Stomach (tissue), 9 donors: ENCODE results near the gene HAX1. TPM values are rescaled to one million over a fixed set of nuclear protein-coding genes. Genes with fewer than 3 reads are reported as not detected.
"Not testable (repeated sequence)": the region's sequence is repeated elsewhere in the genome, so short reads cannot be mapped to it uniquely, and the experiment has no call there.

Experiments used
- DNase-seq, 2 donors: peaks; one replicate each; pipeline versions ENCODE4 v3.0.0 to v3.0.0-alpha.2; 2013 to 2019
- H3K27ac ChIP-seq, 5 donors: fragments of 200-600 bp in 4 of 5; sonication (generic) in 4 of 5; one replicate each; pipeline ENCODE4 v1.5.1; 2013 to 2019; ENCODE audit warnings: mild to moderate bottlenecking in 1 of 5, moderate library complexity in 1 of 5
- H3K27me3 ChIP-seq, 3 donors: fragments of 200-600 bp; sonication (generic); one replicate each; pipeline ENCODE4 v1.5.1; 2017 to 2019; ENCODE audit warnings: mixed run types in 1 of 3
- H3K36me3 ChIP-seq, 4 donors: fragments of 200-600 bp; sonication (generic); 1 replicate in 3 of 4; 2 replicates in 1 of 4; pipeline ENCODE4 v1.5.1; 2016 to 2019
- H3K4me1 ChIP-seq, 4 donors: fragments of 200-600 bp; sonication (generic); one replicate each; pipeline ENCODE4 v1.5.1; 2016 to 2019
- H3K4me3 ChIP-seq, 4 donors: fragments of 200-600 bp; sonication (generic) in 3 of 4; one replicate each; pipeline ENCODE4 v1.5.1; 2016 to 2019; ENCODE audit warnings: mild to moderate bottlenecking in 1 of 4
- H3K9me3 ChIP-seq, 4 donors: fragments of 200-600 bp; sonication (generic); one replicate each; pipeline ENCODE4 v1.5.1; 2016 to 2019
- CTCF ChIP-seq, 7 experiments: fragments of 450-650 bp in 4 of 7; fragments of 200-600 bp in 3 of 7; sonication (generic) in 3 of 7; IDR thresholded peaks; one replicate each; pipeline ENCODE4 v1.5.1; 2016 to 2019; ENCODE audit warnings: antibody characterized with exemption in 7 of 7, control low read depth in 2 of 7, mild to moderate bottlenecking in 1 of 7
- EP300 ChIP-seq: sonication (generic); formaldehyde crosslinking; IDR thresholded peaks from one replicate; pipeline ENCODE4 v1.6.1; 2017; ENCODE audit warnings: antibody characterized with exemption
- POLR2A ChIP-seq, 4 donors: fragments of 450-650 bp; IDR thresholded peaks; one replicate each; pipeline ENCODE4 v1.6.1; 2016; ENCODE audit warnings: antibody characterized with exemption in 4 of 4, control low read depth in 2 of 4, mild to moderate bottlenecking in 1 of 4, moderate library complexity in 1 of 4
- POLR2AphosphoS5 ChIP-seq, 3 donors: sonication (generic); formaldehyde crosslinking; IDR thresholded peaks; one replicate each; pipeline ENCODE4 v1.6.1; 2016; ENCODE audit warnings: antibody characterized with exemption in 3 of 3
- WGBS, 5 donors: extraction: QIAGEN DNeasy Blood & Tissue Kit in 3 of 5; methylation state at CpG; one replicate each; pipeline versions ENCODE4 v1.1.5 to v1.1.7; 2013 to 2018; 5-methylcytosine and 5-hydroxymethylcytosine counted together
- intact Hi-C: fragments of 100-400 bp; cut with DNase I; formaldehyde crosslinking; loops from one replicate; pipeline ENCODE4 v1.15.1; 2023; ENCODE audit warnings: low total_unique reads
- polyA plus RNA-seq, 3 donors: library from polyadenylated mRNA; stranded (reverse); fragments of 200-250 nt; gene quantifications; one replicate each; pipeline ENCODE4 v1.2.3, GENCODE V29; 2013
- total RNA-seq, 5 donors: library from RNA; depleted of rRNA; stranded (reverse); fragments of >200 nt; gene quantifications; one replicate each; pipeline versions ENCODE4 v1.1.0 to v1.2.3, GENCODE V29; 2014 to 2016
- donor health status: healthy with polysubstance abuse.
- donor health status: Bipolar disorder and iron deficiency.
- donor health status: healthy.

HAX1 gene
- total and polyA plus RNA-seq, 8 donors: 36.2 to 167 (median 83.3) TPM

GRCh38 chr1:154320882-154321608 is 48.6 kb downstream of the HAX1 start, which contains the start of gene AQP10:
Gene AQP10 (plus strand): TSS chr1:154321093. CDS start chr1:154321156, 63 bp downstream.
- Histone ChIP-seq H3K27ac (peak within 1 kb of the TSS in 2 of 5 donors; percentile 42 to 58), H3K4me3 (no peak within 1 kb of the TSS), H3K27me3 (peaks cover 0 to 17% (median 9%) of the 10 kb centered on the region in 3 donors), H3K36me3 (no peaks in the 10 kb centered on the region), H3K4me1 (peaks cover 13 to 24% (median 19%) of the 10 kb centered on the region in 4 donors), H3K9me3 (peaks cover 0 to 11% (median 10%) of the 10 kb centered on the region in 4 donors)
- WGBS, 5 donors: 13 to 23% (median 16%) methylated on average over 9 of the region's 9 CpGs
- peak in 1 of 3 donors; percentile 36 for TF ChIP-seq POLR2AphosphoS5 (IDR thresholded peaks at IDR 0.05)
- TF ChIP-seq EP300: no peak
- DNase-seq: peak; percentile 43 to 85
- intact Hi-C loops: no loop called here

DNA sequence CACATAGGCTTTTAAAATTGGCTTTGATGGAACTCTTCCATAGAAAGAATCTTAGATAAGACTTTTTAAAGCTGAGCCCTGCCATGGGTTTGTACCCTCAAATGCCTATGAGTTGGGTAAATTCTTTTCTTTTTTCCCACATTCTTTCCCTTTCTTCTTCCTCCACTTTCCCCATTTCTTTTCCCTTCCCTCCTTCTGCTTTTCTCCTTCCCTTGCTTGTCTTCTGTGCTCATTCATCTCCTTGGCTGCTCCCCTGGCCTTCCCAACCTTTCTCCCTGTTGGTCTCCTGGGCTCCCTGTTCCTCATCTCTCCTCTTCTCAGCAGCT is 49.1 kb downstream of the HAX1 start:
- H3K4me1 ChIP-seq: peaks cover 15 to 30% (median 23%) of the 10 kb centered on the region in 4 donors
- H3K36me3 ChIP-seq, H3K27ac ChIP-seq, H3K4me3 ChIP-seq, H3K9me3 ChIP-seq, intact Hi-C loops, DNase-seq: not testable (repeated sequence)
- H3K27me3 ChIP-seq: peaks cover 0 to 22% (median 9%) of the 10 kb centered on the region in 3 donors

DNA sequence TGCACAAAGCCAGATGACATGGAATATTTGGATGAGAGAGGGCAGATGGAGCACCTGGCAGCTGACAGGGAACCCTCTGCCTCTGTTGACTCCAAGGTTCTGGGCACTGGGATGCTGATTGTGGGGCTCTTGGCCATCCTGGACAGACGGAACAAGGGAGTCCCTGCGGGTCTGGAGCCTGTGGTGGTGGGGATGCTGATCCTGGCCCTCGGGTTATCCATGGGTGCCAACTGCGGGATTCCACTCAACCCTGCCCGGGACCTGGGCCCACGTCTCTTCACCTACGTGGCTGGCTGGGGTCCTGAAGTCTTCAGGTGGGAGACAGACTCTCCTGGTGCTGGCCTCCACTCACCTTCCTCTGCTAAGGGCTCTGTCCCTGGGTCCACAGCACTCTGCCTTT is 51.1 kb downstream of the HAX1 start:
- 79 to 92% (median 89%) methylated on average over 6 to 7 of the region's 7 CpGs for WGBS, 5 donors

DNA sequence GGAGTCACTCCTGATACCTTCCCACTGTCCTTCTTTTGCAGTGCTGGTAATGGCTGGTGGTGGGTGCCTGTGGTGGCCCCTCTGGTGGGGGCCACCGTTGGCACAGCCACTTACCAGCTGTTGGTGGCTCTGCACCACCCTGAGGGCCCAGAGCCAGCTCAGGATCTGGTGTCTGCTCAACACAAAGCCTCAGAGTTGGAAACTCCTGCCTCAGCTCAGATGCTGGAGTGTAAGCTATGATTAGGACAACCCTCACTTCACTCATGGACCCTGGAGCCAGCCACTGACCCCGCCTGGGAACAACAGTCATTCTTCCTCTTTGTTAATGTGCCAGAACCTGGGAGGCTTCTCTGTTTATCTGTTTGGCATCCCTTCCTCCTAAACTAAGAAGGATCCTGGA is 51.8 kb downstream of the HAX1 start:
- Histone ChIP-seq H3K27ac (peak overlapping the region in 4 of 5 donors; percentile 89 to 98 (median 90)), H3K4me3 (peak overlapping the region in 3 of 4 donors; percentile 63 to 83 (median 64)), H3K4me1 (peaks cover 39 to 53% (median 48%) of the 10 kb centered on the region in 4 donors), H3K27me3 (peaks cover 0 to 31% (median 13%) of the 10 kb centered on the region in 3 donors), H3K9me3 (no peaks in the 10 kb centered on the region), H3K36me3 (no peaks in the 10 kb centered on the region)
- WGBS, 5 donors: 62 to 75% (median 67%) methylated on average over 1 to 2 of the region's 2 CpGs
- TF ChIP-seq EP300 (no peak), CTCF (IDR thresholded peaks at IDR 0.05) (no peak), POLR2A (IDR thresholded peaks at IDR 0.05) (no peak), POLR2AphosphoS5 (IDR thresholded peaks at IDR 0.05) (no peak)
- intact Hi-C loops: no loop called here
- DNase-seq: no peak

More for the DNA sequence above, 51.1 kb downstream of the HAX1 start:
- H3K4me1 ChIP-seq: peaks cover 33 to 47% (median 42%) of the 10 kb centered on the region in 4 donors
- H3K9me3 ChIP-seq: no peaks in the 10 kb centered on the region
- no peak overlapping the region for H3K4me3 ChIP-seq
- H3K27ac ChIP-seq: no peak overlapping the region
- H3K27me3 ChIP-seq: peaks cover 0 to 27% (median 13%) of the 10 kb centered on the region in 3 donors
- H3K36me3 ChIP-seq: no peaks in the 10 kb centered on the region
- intact Hi-C loops: no loop called here
- TF ChIP-seq POLR2AphosphoS5 (IDR thresholded peaks at IDR 0.05): no peak
- no peak for TF ChIP-seq EP300
- no peak for TF ChIP-seq CTCF (IDR thresholded peaks at IDR 0.05)
- TF ChIP-seq POLR2A (IDR thresholded peaks at IDR 0.05): no peak
- DNase-seq: no peak

- Histone ChIP-seq H3K36me3 (peaks cover 0 to 3% (median 0%) of the 10 kb centered on the region in 4 donors), H3K4me1 (peaks cover 44 to 60% (median 55%) of the 10 kb centered on the region in 4 donors), H3K4me3 (peak within 1 kb of the TSS; percentile 63 to 83 (median 72)), H3K27ac (peak within 1 kb of the TSS; percentile 69 to 98 (median 90)), H3K9me3 (no peaks in the 10 kb centered on the region), H3K27me3 (peaks cover 0 to 31% (median 13%) of the 10 kb centered on the region in 3 donors)
- intact Hi-C loops: no loop called here
- 0 to 1% (median 1%) methylated on average over 44 to 56 of the region's 56 CpGs for WGBS, 5 donors
- peak in 5 of 7 experiments; percentile 72 to 95 (median 88) for TF ChIP-seq CTCF (IDR thresholded peaks at IDR 0.05)
- no peak for TF ChIP-seq EP300
- TF ChIP-seq POLR2AphosphoS5 (IDR thresholded peaks at IDR 0.05): peak in 2 of 3 donors; percentile 13 to 19
- no peak for TF ChIP-seq POLR2A (IDR thresholded peaks at IDR 0.05)
- DNase-seq: peak; percentile 76 to 93
Measured at GRCh38 chr1:154324669-154325582, 52.5 kb downstream of the HAX1 start, which contains the start of gene ATP8B2. Gene ATP8B2 (plus strand): TSS chr1:154325525. CDS start chr1:154328142, 2,617 bp downstream.
